IMR-90 (cell line): ENCODE measurements around the gene PSMC6. TPM values are rescaled to one million over a fixed set of nuclear protein-coding genes. Genes with fewer than 3 reads are reported as not detected.
A peak's percentile ranks its signal among the peaks of the same experiment; 100 is the strongest.

Experiments used
- ATAC-seq: fragments of 200-7000 bp; cut with Tn5 transposase; 2 replicates; pipeline ENCODE4 v1.9.1; 2020; ENCODE audit warnings: low read depth, mild to moderate bottlenecking, moderate library complexity
- BruUV-seq: library from RNA; stranded (reverse); fragments of 400-500 nt; replicated peaks from 2 replicates; lab custom pipeline; 2021; lab: Mats Ljungman, UMichigan
- CTCF ChIA-PET: fragments of 300-600 bp; formaldehyde crosslinking; extraction: SDS; loops from one replicate; lab custom pipeline; 2021; ENCODE audit warnings: antibody characterized with exemption; lab: Yijun Ruan, JAX
- POLR2A ChIA-PET: fragments of 300-600 bp; sonication (Branson Sonifier 250); formaldehyde crosslinking; loops from one replicate; lab custom pipeline; 2022; ENCODE audit warnings: antibody characterized with exemption; ENCODE audit not compliant: unreplicated experiment; lab: Charles Lee
- DNase-seq: peaks from one replicate; pipeline ENCODE4 v3.0.0; 2013
- H2AFZ ChIP-seq: replicated peaks from 2 replicates; pipeline ENCODE3; 2013; ENCODE audit warnings: low read length, mild to moderate bottlenecking; ENCODE audit not compliant: poor library complexity
- H2AK5ac ChIP-seq: 2 replicates; pipeline ENCODE4 v1.6.1; 2013; ENCODE audit warnings: low read depth, low read length, inconsistent platforms
- H2AK9ac ChIP-seq: replicated peaks from 2 replicates; pipeline ENCODE3; 2013; ENCODE audit warnings: mild to moderate bottlenecking, low read depth, low read length, moderate library complexity; ENCODE audit not compliant: poor library complexity
- H2BK120ac ChIP-seq: 2 replicates; pipeline ENCODE4 v1.6.1; 2013; ENCODE audit warnings: low read depth, low read length, inconsistent platforms
- H2BK15ac ChIP-seq: 3 replicates; pipeline ENCODE4 v1.6.1; 2013; ENCODE audit warnings: low read depth, low read length, inconsistent platforms
- H2BK20ac ChIP-seq: 2 replicates; pipeline ENCODE4 v1.6.1; 2013; ENCODE audit warnings: low read depth, mild to moderate bottlenecking, inconsistent platforms, low read length, moderate library complexity
- H2BK5ac ChIP-seq: 2 replicates; pipeline ENCODE4 v1.6.1; 2013; ENCODE audit warnings: mild to moderate bottlenecking, low read depth, low read length, inconsistent platforms; ENCODE audit not compliant: poor library complexity, severe bottlenecking
- H3K14ac ChIP-seq: replicated peaks from 2 replicates; pipeline ENCODE4 v1.6.1; 2013; ENCODE audit warnings: low read depth, low read length, inconsistent platforms
- H3K18ac ChIP-seq: 2 replicates; pipeline ENCODE4 v1.6.1; 2013; ENCODE audit warnings: low read depth, low read length, control low read depth
- H3K23ac ChIP-seq: 2 replicates; pipeline ENCODE4 v1.6.1; 2013; ENCODE audit warnings: low read depth, low read length, inconsistent platforms
- H3K27ac ChIP-seq: 2 replicates; pipeline ENCODE4 v1.5.1; 2013; ENCODE audit warnings: mild to moderate bottlenecking, control low read depth, low read length; ENCODE audit not compliant: insufficient read depth
- H3K27me3 ChIP-seq: 2 replicates; pipeline ENCODE4 v1.6.1; 2013; ENCODE audit warnings: low read length; ENCODE audit not compliant: control insufficient read depth, insufficient read depth
- H3K36me3 ChIP-seq: 2 replicates; pipeline ENCODE4 v1.6.1; 2013; ENCODE audit warnings: low read length, mixed read lengths; ENCODE audit not compliant: control insufficient read depth, insufficient read depth
- H3K4ac ChIP-seq: 2 replicates; pipeline ENCODE4 v1.6.1; 2013; ENCODE audit warnings: low read depth, low read length, inconsistent platforms
- H3K4me1 ChIP-seq: 2 replicates; pipeline ENCODE4 v1.6.1; 2013; ENCODE audit warnings: low read length, mixed read lengths; ENCODE audit not compliant: control insufficient read depth, insufficient read depth
- H3K4me2 ChIP-seq: 2 replicates; pipeline ENCODE4 v1.6.1; 2013; ENCODE audit warnings: low read depth, mild to moderate bottlenecking, control low read depth, low read length, moderate library complexity
- H3K4me3 ChIP-seq: 2 replicates; pipeline ENCODE4 v1.5.1; 2013; ENCODE audit warnings: low read depth, mild to moderate bottlenecking, control low read depth, low read length, moderate library complexity; ENCODE audit not compliant: insufficient read depth
- H3K56ac ChIP-seq: 2 replicates; pipeline ENCODE4 v1.6.1; 2013; ENCODE audit warnings: low read length, inconsistent platforms; ENCODE audit not compliant: insufficient read depth; ENCODE audit errors: extremely low read depth
- H3K79me1 ChIP-seq, 2 experiments: 2 replicates each; pipeline ENCODE4 v1.6.1; 2013; ENCODE audit warnings: low read length in 2 of 2, inconsistent platforms in 1 of 2, low read depth in 1 of 2
- H3K9ac ChIP-seq: 2 replicates; pipeline ENCODE4 v1.6.1; 2013; ENCODE audit warnings: low read depth, low read length, control low read depth
- H3K9me1 ChIP-seq: 2 replicates; pipeline ENCODE4 v1.6.1; 2013; ENCODE audit warnings: low read length, inconsistent platforms; ENCODE audit not compliant: insufficient read depth
- H3K9me3 ChIP-seq: 2 replicates; pipeline ENCODE4 v1.6.1; 2013; ENCODE audit warnings: low read length; ENCODE audit not compliant: control insufficient read depth, insufficient read depth
- H4K20me1 ChIP-seq: 2 replicates; pipeline ENCODE4 v1.6.1; 2013; ENCODE audit warnings: low read length, inconsistent platforms; ENCODE audit not compliant: insufficient read depth
- H4K5ac ChIP-seq: 2 replicates; pipeline ENCODE4 v1.6.1; 2013; ENCODE audit warnings: mild to moderate bottlenecking, low read depth, low read length, control low read depth
- H4K8ac ChIP-seq, 2 experiments: 2 replicates each; pipeline ENCODE4 v1.6.1; 2013; ENCODE audit warnings: low read depth in 2 of 2, low read length in 2 of 2, control low read depth in 1 of 2, inconsistent platforms in 1 of 2
- H4K91ac ChIP-seq: 2 replicates; pipeline ENCODE4 v1.6.1; 2013; ENCODE audit warnings: low read depth, low read length, inconsistent platforms; ENCODE audit not compliant: insufficient read depth
- CTCF ChIP-seq: conservative IDR thresholded peaks from 2 replicates; pipeline ENCODE4 v1.5.1; 2012; ENCODE audit warnings: mild to moderate bottlenecking, low read depth, low read length, improper control_type of control experiment
- MAFK ChIP-seq: IDR thresholded peaks from 2 replicates; pipeline ENCODE4 v1.6.1; 2012; ENCODE audit warnings: low read depth, low read length, improper control_type of control experiment
- WGBS, 2 experiments: methylation state at CpG; one replicate each; pipeline versions ENCODE4 v1.1.5 to v1.1.7; 2013; ENCODE audit warnings: missing lambda C conversion rate in 2 of 2; ENCODE audit not compliant: insufficient read length in 1 of 2; ENCODE audit errors: extremely low coverage in 2 of 2; 5-methylcytosine and 5-hydroxymethylcytosine counted together
- dilution Hi-C: fragments of 300-500 bp; cut with HindIII; formaldehyde crosslinking; loops from one replicate; pipeline ENCODE4 v1.14.3; 2018; ENCODE audit warnings: low sequenced_read_pairs; ENCODE audit not compliant: unreplicated experiment
- in situ Hi-C: fragments of 300-500 bp; cut with MboI; formaldehyde crosslinking; loops from 3 replicates; pipeline ENCODE4 v1.14.3; 2019; ENCODE audit warnings: low sequenced_read_pairs, inconsistent platforms, mixed read lengths
- intact Hi-C: fragments of 100-400 bp; cut with micrococcal nuclease; formaldehyde crosslinking; loops from 2 replicates; pipeline ENCODE4 v1.10.0; 2022
- polyA plus RNA-seq, 3 experiments: library from polyadenylated mRNA; depleted of rRNA; stranded (reverse); fragments of >200 nt; gene quantifications; 2 replicates each; pipeline ENCODE4 v1.2.3, GENCODE V29; 2012; ENCODE audit warnings: low replicate concordance in 1 of 3
- total RNA-seq: library from RNA; depleted of rRNA; stranded (reverse); fragments of >200 nt; gene quantifications from 2 replicates; pipeline ENCODE4 v1.2.3, GENCODE V29; 2012

Gene PSMC6
- total and polyA plus RNA-seq, 2 of the 4 experiments (the other 2 are of a cell fraction) = 62.9 to 85.4 TPM

DNA sequence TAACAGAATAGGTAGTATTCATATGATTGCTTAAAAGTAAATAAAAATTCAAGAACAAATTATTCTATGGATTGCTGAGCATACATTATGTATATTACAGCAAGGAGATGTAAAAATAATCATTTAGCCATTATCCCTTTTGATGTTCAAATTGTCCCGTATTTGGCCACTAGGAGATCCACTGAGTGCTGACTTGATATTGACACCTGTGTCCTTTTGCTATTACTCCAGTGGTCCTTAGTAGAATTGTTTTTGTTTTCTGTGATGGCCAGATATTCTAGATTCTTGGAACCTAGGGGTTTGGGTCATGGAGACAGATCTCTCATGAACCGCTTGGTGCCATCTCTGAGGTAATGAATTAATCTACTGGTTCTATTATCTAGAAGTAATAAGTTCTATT lies 28.4 kb upstream of the PSMC6 start:
- no peaks in the 10 kb centered on the region for H3K9me3 ChIP-seq
- WGBS, 2 experiments = no CpG with 5 or more reads among the region's 2 CpGs
- H2AFZ ChIP-seq = no peak overlapping the region
- no peak overlapping the region for H4K8ac ChIP-seq
- no peak overlapping the region for H3K4ac ChIP-seq
- peaks cover 4% of the 10 kb centered on the region; the same call in 1 of the 2 replicates for H3K9me1 ChIP-seq
- no peak overlapping the region for H3K56ac ChIP-seq
- H3K27me3 ChIP-seq = no peaks in the 10 kb centered on the region
- dilution Hi-C loops = no loop called here
- intact Hi-C loops = no loop called here
- no peak overlapping the region for H2BK5ac ChIP-seq
- H3K27ac ChIP-seq = no peak overlapping the region
- H2BK20ac ChIP-seq = no peak overlapping the region
- ChIA-PET POLR2A (no interaction called here), CTCF (interaction anchor here (0.6 to 1.3 kb wide), 2 partner anchors 10 to 23 kb away, joined by 4 to 5 read pairs; no protein-coding TSS in a partner anchor)
- DNase-seq = no peak
- H2BK120ac ChIP-seq = no peak overlapping the region
- H4K91ac ChIP-seq = no peak overlapping the region
- no peak overlapping the region for H2AK5ac ChIP-seq
- peaks cover 11% of the 10 kb centered on the region; the same call in 1 of the 2 replicates for H3K36me3 ChIP-seq
- H3K79me1 ChIP-seq = peaks cover 7 to 28% of the 10 kb centered on the region in 2 experiments; a peak in 3 of 4 replicates
- H3K23ac ChIP-seq = no peak overlapping the region
- no peak overlapping the region for H2AK9ac ChIP-seq
- ATAC-seq = no peak
- H4K5ac ChIP-seq = no peak overlapping the region
- H3K4me1 ChIP-seq = no peaks in the 10 kb centered on the region
- no peak overlapping the region for H3K9ac ChIP-seq
- TF ChIP-seq CTCF = peak; percentile 14; the same call in 1 of the 2 replicates
- no peak for TF ChIP-seq MAFK
- no peak overlapping the region for H3K18ac ChIP-seq
- no peak overlapping the region for H3K4me3 ChIP-seq
- H2BK15ac ChIP-seq = no peak overlapping the region
- in situ Hi-C loops = loop anchor here (25.0 kb wide), 1 partner anchor 366 kb away; the partner anchor contains the start of gene PTGER2
- no peaks in the 10 kb centered on the region; the same call in 1 of the 2 replicates for H4K20me1 ChIP-seq
- BruUV-seq = no TSS peak
- no peak overlapping the region for H3K14ac ChIP-seq
- no peak overlapping the region for H3K4me2 ChIP-seq
